A549 treated with GW870086 at 1 μM for 4 hours (cell line): ENCODE results near the gene DEUP1. TPM values are rescaled to one million over a fixed set of nuclear protein-coding genes. Genes with fewer than 3 reads are reported as not detected.

Experiments used
- total RNA-seq: library from RNA; stranded (reverse); fragments of 200-300 nt; extraction: Qiagen RNA extraction; gene quantifications from 5 replicates; pipeline ENCODE4 v1.2.3, GENCODE V29; 2022; ENCODE audit warnings: low read depth

Gene DEUP1
- total RNA-seq, result not detected in 5 replicates

GRCh38 chr11:93330446-93330984 is at the start of gene DEUP1:
DEUP1 (plus strand) TSS chr11:93330742; CDS start chr11:93332260, 1,518 bp downstream.

Other genes starting within 250 kb of the DEUP1 start
- gene SLC36A4, start 132.8 kb upstream of the DEUP1 start, total RNA-seq, result 11.3 to 19.1 TPM (median 17.1 TPM) in 5 replicates
- 14.9 to 33.9 TPM (median 24.2 TPM) in 5 replicates for gene SMCO4, start 212.6 kb downstream of the DEUP1 start, total RNA-seq